HG03066 (cell line): Measurements from ENCODE around the gene MGA.

Source experiments
- ATAC-seq: cut with Tn5 transposase; IDR thresholded peaks from one replicate; pipeline ENCODE4 v1.9.1; 2021; ENCODE audit warnings: low read depth; ENCODE audit not compliant: unreplicated experiment

MGA gene

GRCh38 chr15:41660235-41661077, at the start of gene MGA:
MGA (plus strand) TSS chr15:41660405.
- peak; percentile 70 for ATAC-seq

- no peak for ATAC-seq
Measured at GRCh38 chr15:41620536-41621199, 39.5 kb upstream of the MGA start.

- ATAC-seq: no peak
Measured at GRCh38 chr15:41621200-41622193, 38.7 kb upstream of the MGA start.

- ATAC-seq: no peak
Measured at GRCh38 chr15:41622901-41623300, 37.3 kb upstream of the MGA start.

- ATAC-seq: no peak
Measured at GRCh38 chr15:41627203-41627602, 33.0 kb upstream of the MGA start.

GRCh38 chr15:41629463-41629862, 30.7 kb upstream of the MGA start:
- no peak for ATAC-seq

- no peak for ATAC-seq
Measured at GRCh38 chr15:41629883-41630282, 30.3 kb upstream of the MGA start.

GRCh38 chr15:41630616-41631217, 29.5 kb upstream of the MGA start:
- no peak for ATAC-seq

GRCh38 chr15:41631880-41632470, 28.2 kb upstream of the MGA start:
- no peak for ATAC-seq

GRCh38 chr15:41633609-41634008, 26.6 kb upstream of the MGA start:
- no peak for ATAC-seq

- no peak for ATAC-seq
Measured at GRCh38 chr15:41634072-41634626, 26.1 kb upstream of the MGA start.

GRCh38 chr15:41637086-41637485, 23.1 kb upstream of the MGA start:
- no peak for ATAC-seq

- no peak for ATAC-seq
Measured at GRCh38 chr15:41640985-41641384, 19.2 kb upstream of the MGA start.

GRCh38 chr15:41647262-41647661, 12.9 kb upstream of the MGA start:
- no peak for ATAC-seq

- no peak for ATAC-seq
Measured at GRCh38 chr15:41648097-41648496, 12.1 kb upstream of the MGA start.

- ATAC-seq: no peak
Measured at GRCh38 chr15:41648770-41649169, 11.4 kb upstream of the MGA start.

- ATAC-seq: no peak
Measured at GRCh38 chr15:41650806-41651205, 9.4 kb upstream of the MGA start.

GRCh38 chr15:41651373-41651772, 8.8 kb upstream of the MGA start:
- no peak for ATAC-seq

- no peak for ATAC-seq
Measured at GRCh38 chr15:41653760-41654159, 6.4 kb upstream of the MGA start.

GRCh38 chr15:41655716-41656115, 4.5 kb upstream of the MGA start:
- no peak for ATAC-seq
